WTC11 (cell line): ENCODE data around the gene MORN1. TPM values are rescaled to one million over a fixed set of nuclear protein-coding genes. Genes with fewer than 3 reads are reported as not detected.

Source experiments
- ATAC-seq: fragments of 200-7000 bp; cut with Tn5 transposase; 2 replicates; pipeline ENCODE4 v1.10.0; 2021; ENCODE audit warnings: mild to moderate bottlenecking, moderate library complexity
- CTCF ChIA-PET: fragments of 300-600 bp; sonication (Branson Sonifier 250); formaldehyde crosslinking; loops from one replicate; lab custom pipeline; 2021; ENCODE audit warnings: antibody characterized with exemption; lab: Charles Lee
- POLR2A ChIA-PET: fragments of 350-600 bp; sonication (Branson Sonifier 250); formaldehyde crosslinking; loops from one replicate; lab custom pipeline; 2021; ENCODE audit warnings: antibody characterized with exemption; lab: Charles Lee
- DNase-seq: peaks from one replicate; pipeline ENCODE4 v3.0.0; 2021; ENCODE audit warnings: low spot score
- H3K27ac Mint-ChIP-seq: 2 replicates; pipeline ENCODE4 v1.8.0; 2021; ENCODE audit warnings: mixed read lengths
- H3K27me3 Mint-ChIP-seq: 2 replicates; pipeline ENCODE4 v1.8.0; 2021; ENCODE audit warnings: low read depth, mild to moderate bottlenecking, moderate library complexity, mixed read lengths
- H3K36me3 Mint-ChIP-seq: 2 replicates; pipeline ENCODE4 v1.8.0; 2021; ENCODE audit warnings: mixed read lengths
- H3K4me1 Mint-ChIP-seq: 2 replicates; pipeline ENCODE4 v1.8.0; 2022; ENCODE audit warnings: mixed read lengths
- H3K4me3 Mint-ChIP-seq: 2 replicates; pipeline ENCODE4 v1.8.0; 2021; ENCODE audit warnings: mild to moderate bottlenecking, moderate library complexity, mixed read lengths
- H3K9me3 Mint-ChIP-seq: 2 replicates; pipeline ENCODE4 v1.8.0; 2021; ENCODE audit warnings: mixed read lengths
- CREB1 ChIP-seq: sonication (generic); formaldehyde crosslinking; IDR thresholded peaks from 2 replicates; pipeline ENCODE4 v1.8.0; 2023; ENCODE audit warnings: mild to moderate bottlenecking, missing genetic modification reagents
- ELF4 ChIP-seq: sonication (generic); formaldehyde crosslinking; IDR thresholded peaks from 2 replicates; pipeline ENCODE4 v1.8.1; 2022; ENCODE audit warnings: low read depth, mild to moderate bottlenecking, moderate library complexity, missing genetic modification reagents
- EMX1 ChIP-seq: fragments of 250-450 bp; sonication (Bioruptor Pico); IDR thresholded peaks from 2 replicates; pipeline ENCODE4 v1.8.0; 2021; ENCODE audit warnings: mild to moderate bottlenecking
- GABPB1 ChIP-seq: sonication (generic); formaldehyde crosslinking; IDR thresholded peaks from 2 replicates; pipeline ENCODE4 v1.8.1; 2023; ENCODE audit warnings: mild to moderate bottlenecking, missing genetic modification reagents
- HMGA2 ChIP-seq: fragments of 250-450 bp; sonication (Bioruptor Pico); IDR thresholded peaks from 2 replicates; pipeline ENCODE4 v1.4.0; 2021; ENCODE audit warnings: mild to moderate bottlenecking, moderate library complexity
- JAZF1 ChIP-seq: fragments of 250-450 bp; sonication (Bioruptor Pico); IDR thresholded peaks from 2 replicates; pipeline ENCODE4 v1.9.0; 2021; ENCODE audit warnings: moderate library complexity, mild to moderate bottlenecking, inconsistent platforms
- NFYB ChIP-seq: sonication (generic); formaldehyde crosslinking; conservative IDR thresholded peaks from 2 replicates; pipeline ENCODE4 v1.8.0; 2022; ENCODE audit warnings: low read depth, missing genetic modification reagents
- SOX15 ChIP-seq: fragments of 250-450 bp; sonication (Bioruptor Pico); IDR thresholded peaks from 2 replicates; pipeline ENCODE4 v1.9.0; 2021; ENCODE audit warnings: mild to moderate bottlenecking
- ZBTB21 ChIP-seq: sonication (generic); formaldehyde crosslinking; IDR thresholded peaks from 2 replicates; pipeline ENCODE4 v1.8.1; 2023; ENCODE audit warnings: mild to moderate bottlenecking, missing genetic modification reagents, borderline replicate concordance
- ZNF138 ChIP-seq: sonication (generic); formaldehyde crosslinking; conservative IDR thresholded peaks from 2 replicates; pipeline ENCODE4 v1.8.1; 2022; ENCODE audit warnings: mild to moderate bottlenecking, moderate library complexity, missing genetic modification reagents
- ZNF263 ChIP-seq: sonication (generic); formaldehyde crosslinking; IDR thresholded peaks from 2 replicates; pipeline ENCODE4 v1.8.1; 2022; ENCODE audit warnings: low read depth, mild to moderate bottlenecking, moderate library complexity, missing genetic modification reagents
- ZNF423 ChIP-seq: fragments of 250-450 bp; sonication (Bioruptor Pico); IDR thresholded peaks from 2 replicates; pipeline ENCODE4 v2.1.2; 2022; ENCODE audit warnings: mild to moderate bottlenecking, moderate library complexity
- total RNA-seq: library from RNA; stranded (reverse); gene quantifications from 3 replicates; pipeline ENCODE4 v1.2.3, GENCODE V29; 2021
- TF ChIP-seq, protein P1 (sequence below): sonication (generic); formaldehyde crosslinking; IDR thresholded peaks from 2 replicates; pipeline ENCODE4 v1.8.0; 2022; ENCODE audit warnings: mild to moderate bottlenecking, missing genetic modification reagents
- TF ChIP-seq, protein P2 (sequence below): sonication (generic); formaldehyde crosslinking; conservative IDR thresholded peaks from 2 replicates; pipeline ENCODE4 v1.8.1; 2022; ENCODE audit warnings: mild to moderate bottlenecking, missing genetic modification reagents
- TF ChIP-seq, protein P3 (sequence below): sonication (generic); formaldehyde crosslinking; IDR thresholded peaks from 2 replicates; pipeline ENCODE4 v1.8.0; 2023; ENCODE audit warnings: mild to moderate bottlenecking, missing genetic modification reagents
- TF ChIP-seq, protein P4 (sequence below): sonication (generic); formaldehyde crosslinking; IDR thresholded peaks from 2 replicates; pipeline ENCODE4 v1.8.1; 2022; ENCODE audit warnings: missing genetic modification reagents, borderline replicate concordance
- TF ChIP-seq, protein P5 (sequence below): sonication (generic); formaldehyde crosslinking; IDR thresholded peaks from 2 replicates; pipeline ENCODE4 v1.8.1; 2023; ENCODE audit warnings: mild to moderate bottlenecking, missing genetic modification reagents

The MORN1 gene
- total RNA-seq, 1 experiment from 2014 or later, result 14.5 TPM

DNA sequence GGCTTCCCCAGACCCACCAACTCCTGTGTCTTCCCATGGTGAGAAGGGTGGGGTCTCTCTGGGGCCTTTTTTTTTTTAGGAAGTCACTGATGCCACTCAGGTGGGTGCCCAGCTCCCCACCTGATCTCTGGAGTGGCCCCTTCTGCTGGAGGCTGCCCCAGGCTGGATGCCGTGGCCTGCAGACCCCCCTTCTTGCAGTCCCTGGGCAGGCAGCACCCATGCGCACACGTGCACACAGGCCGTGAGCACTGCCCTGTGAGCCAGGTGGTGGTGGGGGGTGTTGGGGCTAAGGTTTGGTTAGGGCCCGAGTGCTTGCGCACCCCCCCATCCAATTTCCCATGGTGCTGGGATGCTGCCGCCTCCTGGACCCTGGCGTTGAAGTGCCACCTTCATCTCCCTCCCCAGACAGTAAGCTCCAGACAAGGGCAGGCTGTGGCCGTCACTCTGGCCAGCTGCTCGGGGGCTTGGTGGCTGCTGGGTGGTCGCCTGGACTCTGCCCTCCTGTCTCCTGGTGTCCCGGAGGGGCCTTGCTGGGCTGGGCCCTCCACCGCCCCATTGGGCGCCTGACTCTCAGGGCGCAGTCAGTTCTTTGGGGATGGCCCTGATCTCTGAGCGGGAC is 112.7 kb downstream of the MORN1 start:
- ChIA-PET POLR2A (interaction anchor here (0.6 to 0.7 kb wide), 2 partner anchors 31 to 75 kb away, joined by 3 read pairs; no protein-coding TSS in a partner anchor), CTCF (interaction anchor here (1.0 to 1.5 kb wide), 4 partner anchors 41 to 103 kb away, joined by 3 to 5 read pairs (median 4); partner anchors contain the start of gene FAAP20)
- Mint-ChIP-seq H3K36me3 (peaks cover 7% of the 10 kb centered on the region), H3K4me1 (peaks cover 48% of the 10 kb centered on the region), H3K9me3 (no peaks in the 10 kb centered on the region), H3K4me3 (peak overlapping the region; percentile 50), H3K27me3 (no peaks in the 10 kb centered on the region), H3K27ac (peak overlapping the region; percentile 97)
- peak; percentile 1; the same call in 1 of the 2 replicates for ATAC-seq
- TF ChIP-seq ELF4 (CRISPR knock-in tag) (no peak), GABPB1 (CRISPR knock-in tag) (no peak), SOX15 (CRISPR knock-in tag) (no peak)
- DNase-seq, result no peak

DNA sequence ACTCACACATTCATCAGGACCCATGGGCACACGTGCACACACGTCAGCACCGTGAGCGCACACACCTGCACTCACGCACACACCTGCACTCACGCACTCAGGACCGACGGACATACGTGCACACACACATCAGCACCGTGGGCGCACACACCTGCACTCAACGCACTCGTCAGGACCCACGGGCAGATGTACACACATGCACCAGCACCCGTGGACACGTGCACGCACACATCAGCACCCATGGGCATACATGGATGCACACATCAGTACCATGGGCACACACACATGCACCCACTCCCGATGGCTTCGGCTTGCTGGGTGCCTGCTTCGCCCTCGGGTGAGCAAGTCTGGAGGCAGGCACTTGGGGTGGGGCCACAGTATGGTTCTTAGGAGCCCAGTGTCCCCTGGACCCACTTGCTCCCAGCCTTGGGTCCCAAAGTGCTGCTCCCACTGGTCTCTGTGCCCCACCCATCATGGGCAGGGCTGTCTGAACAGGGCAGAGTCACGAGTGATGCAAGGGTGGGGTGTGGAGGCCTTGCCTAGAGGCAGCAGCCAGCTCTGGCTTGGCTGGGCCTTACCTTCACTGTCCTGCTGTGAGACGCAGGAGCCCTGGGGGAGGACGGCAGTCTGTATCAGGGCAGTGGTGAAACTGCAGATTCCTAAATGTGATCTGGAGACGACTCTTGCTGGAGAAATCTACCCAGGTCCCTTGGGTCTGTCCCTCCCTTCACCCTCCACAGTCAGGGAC is 113.4 kb downstream of the MORN1 start:
- peaks cover 55% of the 10 kb centered on the region for H3K4me1 Mint-ChIP-seq
- no peak overlapping the region; the same call in 1 of the 2 replicates for H3K4me3 Mint-ChIP-seq
- no peaks in the 10 kb centered on the region for H3K9me3 Mint-ChIP-seq
- peak overlapping the region; percentile 97 for H3K27ac Mint-ChIP-seq
- H3K36me3 Mint-ChIP-seq, result peaks cover 7% of the 10 kb centered on the region
- ChIA-PET CTCF (no interaction called here), POLR2A (no interaction called here)
- TF ChIP-seq, protein P1, sequence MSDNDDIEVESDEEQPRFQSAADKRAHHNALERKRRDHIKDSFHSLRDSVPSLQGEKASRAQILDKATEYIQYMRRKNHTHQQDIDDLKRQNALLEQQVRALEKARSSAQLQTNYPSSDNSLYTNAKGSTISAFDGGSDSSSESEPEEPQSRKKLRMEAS (CRISPR knock-in tag), result no peak
- TF ChIP-seq, protein P2, sequence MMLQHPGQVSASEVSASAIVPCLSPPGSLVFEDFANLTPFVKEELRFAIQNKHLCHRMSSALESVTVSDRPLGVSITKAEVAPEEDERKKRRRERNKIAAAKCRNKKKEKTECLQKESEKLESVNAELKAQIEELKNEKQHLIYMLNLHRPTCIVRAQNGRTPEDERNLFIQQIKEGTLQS, result no peak
- no peak for TF ChIP-seq ZNF423
- TF ChIP-seq, protein P3, sequence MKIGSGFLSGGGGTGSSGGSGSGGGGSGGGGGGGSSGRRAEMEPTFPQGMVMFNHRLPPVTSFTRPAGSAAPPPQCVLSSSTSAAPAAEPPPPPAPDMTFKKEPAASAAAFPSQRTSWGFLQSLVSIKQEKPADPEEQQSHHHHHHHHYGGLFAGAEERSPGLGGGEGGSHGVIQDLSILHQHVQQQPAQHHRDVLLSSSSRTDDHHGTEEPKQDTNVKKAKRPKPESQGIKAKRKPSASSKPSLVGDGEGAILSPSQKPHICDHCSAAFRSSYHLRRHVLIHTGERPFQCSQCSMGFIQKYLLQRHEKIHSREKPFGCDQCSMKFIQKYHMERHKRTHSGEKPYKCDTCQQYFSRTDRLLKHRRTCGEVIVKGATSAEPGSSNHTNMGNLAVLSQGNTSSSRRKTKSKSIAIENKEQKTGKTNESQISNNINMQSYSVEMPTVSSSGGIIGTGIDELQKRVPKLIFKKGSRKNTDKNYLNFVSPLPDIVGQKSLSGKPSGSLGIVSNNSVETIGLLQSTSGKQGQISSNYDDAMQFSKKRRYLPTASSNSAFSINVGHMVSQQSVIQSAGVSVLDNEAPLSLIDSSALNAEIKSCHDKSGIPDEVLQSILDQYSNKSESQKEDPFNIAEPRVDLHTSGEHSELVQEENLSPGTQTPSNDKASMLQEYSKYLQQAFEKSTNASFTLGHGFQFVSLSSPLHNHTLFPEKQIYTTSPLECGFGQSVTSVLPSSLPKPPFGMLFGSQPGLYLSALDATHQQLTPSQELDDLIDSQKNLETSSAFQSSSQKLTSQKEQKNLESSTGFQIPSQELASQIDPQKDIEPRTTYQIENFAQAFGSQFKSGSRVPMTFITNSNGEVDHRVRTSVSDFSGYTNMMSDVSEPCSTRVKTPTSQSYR (CRISPR knock-in tag), result no peak
- TF ChIP-seq, protein P4, sequence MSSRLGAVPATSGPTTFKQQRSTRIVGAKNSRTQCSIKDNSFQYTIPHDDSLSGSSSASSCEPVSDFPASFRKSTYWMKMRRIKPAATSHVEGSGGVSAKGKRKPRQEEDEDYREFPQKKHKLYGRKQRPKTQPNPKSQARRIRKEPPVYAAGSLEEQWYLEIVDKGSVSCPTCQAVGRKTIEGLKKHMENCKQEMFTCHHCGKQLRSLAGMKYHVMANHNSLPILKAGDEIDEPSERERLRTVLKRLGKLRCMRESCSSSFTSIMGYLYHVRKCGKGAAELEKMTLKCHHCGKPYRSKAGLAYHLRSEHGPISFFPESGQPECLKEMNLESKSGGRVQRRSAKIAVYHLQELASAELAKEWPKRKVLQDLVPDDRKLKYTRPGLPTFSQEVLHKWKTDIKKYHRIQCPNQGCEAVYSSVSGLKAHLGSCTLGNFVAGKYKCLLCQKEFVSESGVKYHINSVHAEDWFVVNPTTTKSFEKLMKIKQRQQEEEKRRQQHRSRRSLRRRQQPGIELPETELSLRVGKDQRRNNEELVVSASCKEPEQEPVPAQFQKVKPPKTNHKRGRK (CRISPR knock-in tag), result no peak
- TF ChIP-seq HMGA2 (CRISPR knock-in tag), result no peak
- TF ChIP-seq CREB1 (CRISPR knock-in tag), result no peak
- TF ChIP-seq ZNF263 (CRISPR knock-in tag), result no peak
- TF ChIP-seq, protein P5, sequence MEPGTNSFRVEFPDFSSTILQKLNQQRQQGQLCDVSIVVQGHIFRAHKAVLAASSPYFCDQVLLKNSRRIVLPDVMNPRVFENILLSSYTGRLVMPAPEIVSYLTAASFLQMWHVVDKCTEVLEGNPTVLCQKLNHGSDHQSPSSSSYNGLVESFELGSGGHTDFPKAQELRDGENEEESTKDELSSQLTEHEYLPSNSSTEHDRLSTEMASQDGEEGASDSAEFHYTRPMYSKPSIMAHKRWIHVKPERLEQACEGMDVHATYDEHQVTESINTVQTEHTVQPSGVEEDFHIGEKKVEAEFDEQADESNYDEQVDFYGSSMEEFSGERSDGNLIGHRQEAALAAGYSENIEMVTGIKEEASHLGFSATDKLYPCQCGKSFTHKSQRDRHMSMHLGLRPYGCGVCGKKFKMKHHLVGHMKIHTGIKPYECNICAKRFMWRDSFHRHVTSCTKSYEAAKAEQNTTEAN (CRISPR knock-in tag), result no peak
- TF ChIP-seq ZNF138 (CRISPR knock-in tag), result no peak
- TF ChIP-seq ZBTB21 (CRISPR knock-in tag), result no peak
- no peak for TF ChIP-seq JAZF1 (CRISPR knock-in tag)
- no peak for TF ChIP-seq NFYB (CRISPR knock-in tag)
- no peak for TF ChIP-seq EMX1 (CRISPR knock-in tag)
- TF ChIP-seq, all 79 proteins: peak for 0
- ATAC-seq (no peak), DNase-seq (no peak)
- H3K27me3 Mint-ChIP-seq, result no peaks in the 10 kb centered on the region
